HepG2 (cell line): ENCODE data around the gene ECE2. TPM values are rescaled to one million over a fixed set of nuclear protein-coding genes. Genes with fewer than 3 reads are reported as not detected.

ENCODE experiments used
- ATAC-seq: fragments of 200-7000 bp; cut with Tn5 transposase; 3 replicates; pipeline ENCODE4 v1.9.1; 2020; ENCODE audit warnings: mild to moderate bottlenecking, moderate library complexity
- BruUV-seq: library from RNA; stranded (reverse); fragments of 400-500 nt; replicated peaks from 2 replicates; lab custom pipeline; 2021; lab: Mats Ljungman, UMichigan
- CTCF ChIA-PET: fragments of 300-600 bp; formaldehyde crosslinking; extraction: SDS; loops from one replicate; lab custom pipeline; 2021; ENCODE audit warnings: low total read pairs, inconsistent platforms, low intra/inter-chr PET ratio; lab: Yijun Ruan, JAX
- POLR2A ChIA-PET: fragments of 350-600 bp; sonication (Branson Sonifier 250); formaldehyde crosslinking; loops from one replicate; lab custom pipeline; 2020; ENCODE audit warnings: antibody characterized with exemption, inconsistent platforms; lab: Yijun Ruan, JAX
- DNase-seq: peaks from one replicate; pipeline ENCODE4 v3.0.0-alpha.2; 2015; ENCODE audit warnings: low spot score
- FAIRE-seq: peaks from 3 replicates; lab custom pipeline; 2011; peaks lifted over from hg19 to GRCh38; lab: Jason Lieb, UNC
- H2AFZ ChIP-seq: one replicate; pipeline ENCODE4 v1.6.1; 2011; ENCODE audit warnings: low read length, inconsistent platforms
- H3K27ac ChIP-seq: fragments of 300-600 bp; 3 replicates; pipeline ENCODE4 v1.8.0; 2011; ENCODE audit warnings: mixed run types, mild to moderate bottlenecking, mixed read lengths, low read length, inconsistent platforms; ENCODE audit not compliant: insufficient read depth; ENCODE audit errors: extremely low read length
- H3K27me3 ChIP-seq, 2 experiments: fragments of 200-600 bp in 1 of 2; 2 replicates in 1 of 2; 3 replicates in 1 of 2; pipeline versions ENCODE4 v1.6.0 to v1.8.0; 2011; ENCODE audit warnings: low read length in 2 of 2, mild to moderate bottlenecking in 2 of 2, moderate library complexity in 2 of 2, inconsistent platforms in 1 of 2; ENCODE audit not compliant: insufficient read depth in 2 of 2, control insufficient read depth in 1 of 2
- H3K36me3 ChIP-seq, 2 experiments: fragments of 200-600 bp in 1 of 2; replicated peaks in 1 of 2; 2 replicates in 1 of 2; 3 replicates in 1 of 2; pipeline versions ENCODE4 v1.5.1 to v1.8.0; 2011; ENCODE audit warnings: low read length in 2 of 2, inconsistent platforms in 1 of 2; ENCODE audit not compliant: insufficient read depth in 2 of 2, control insufficient read depth in 1 of 2
- H3K4me1 ChIP-seq: 2 replicates; pipeline ENCODE4 v1.5.1; 2012; ENCODE audit warnings: low read length, inconsistent platforms; ENCODE audit not compliant: insufficient read depth
- H3K4me2 ChIP-seq: 2 replicates; pipeline ENCODE4 v1.6.0; 2011; ENCODE audit warnings: low read depth, low read length, inconsistent platforms
- H3K4me3 ChIP-seq, 3 experiments: fragments of 200-600 bp in 1 of 3; sonication (generic), shearing (Covaris generic) in 1 of 3; replicated peaks in 1 of 3; 2 replicates each; pipeline ENCODE4 v1.5.1; 2011 to 2016; ENCODE audit warnings: low read length in 3 of 3, inconsistent platforms in 2 of 3, low read depth in 2 of 3, mild to moderate bottlenecking in 2 of 3, control low read depth in 1 of 3, mixed read lengths in 1 of 3; ENCODE audit not compliant: insufficient read depth in 1 of 3
- H3K79me2 ChIP-seq: one replicate; pipeline ENCODE4 v1.6.1; 2011; ENCODE audit warnings: low read length, inconsistent platforms; ENCODE audit not compliant: insufficient read depth
- H3K9ac ChIP-seq: 2 replicates; pipeline ENCODE4 v1.6.0; 2011; ENCODE audit warnings: mild to moderate bottlenecking, low read depth, low read length, inconsistent platforms; ENCODE audit not compliant: insufficient read depth
- H3K9me3 ChIP-seq: 2 replicates; pipeline ENCODE4 v1.5.1; 2012; ENCODE audit warnings: mild to moderate bottlenecking, low read length
- H4K20me1 ChIP-seq: 2 replicates; pipeline ENCODE4 v1.6.0; 2011; ENCODE audit warnings: inconsistent platforms, mild to moderate bottlenecking, low read length, moderate library complexity; ENCODE audit not compliant: insufficient read depth
- DPF2 ChIP-seq: sonication (generic); formaldehyde crosslinking; IDR thresholded peaks from 2 replicates; pipeline ENCODE4 v1.4.0; 2020; ENCODE audit warnings: mild to moderate bottlenecking, low read depth, missing genetic modification reagents, borderline replicate concordance
- LCORL ChIP-seq, 2 experiments: fragments of 450-650 bp in 1 of 2; sonication (generic) in 1 of 2; formaldehyde crosslinking in 1 of 2; IDR thresholded peaks; 2 replicates each; pipeline versions ENCODE4 v1.5.0 to v1.6.1; 2017 to 2020; ENCODE audit warnings: antibody characterized with exemption in 1 of 2, missing genetic modification reagents in 1 of 2
- MED13 ChIP-seq: sonication (generic); formaldehyde crosslinking; IDR thresholded peaks from 2 replicates; pipeline ENCODE4 v1.5.0; 2020; ENCODE audit warnings: missing genetic modification reagents
- MYC ChIP-seq: sonication (generic); formaldehyde crosslinking; IDR thresholded peaks from 2 replicates; pipeline ENCODE4 v1.9.0; 2021; ENCODE audit warnings: missing genetic modification reagents, borderline replicate concordance
- NCOA2 ChIP-seq: sonication (generic); formaldehyde crosslinking; IDR thresholded peaks from 2 replicates; pipeline ENCODE4 v1.8.0; 2022; ENCODE audit warnings: inconsistent platforms
- PBX2 ChIP-seq: IDR thresholded peaks from 2 replicates; pipeline ENCODE4 v1.6.1; 2016; ENCODE audit warnings: control low read depth
- SIN3A ChIP-seq: IDR thresholded peaks from 2 replicates; pipeline ENCODE4 v1.6.1; 2011; ENCODE audit warnings: low read depth, mild to moderate bottlenecking, control low read depth, low read length, borderline replicate concordance
- SNAPC2 ChIP-seq: sonication (generic); formaldehyde crosslinking; IDR thresholded peaks from 2 replicates; pipeline ENCODE4 v1.8.1; 2022; ENCODE audit warnings: mild to moderate bottlenecking, missing genetic modification reagents
- TBX2 ChIP-seq: sonication (generic); formaldehyde crosslinking; IDR thresholded peaks from 2 replicates; pipeline ENCODE4 v1.5.0; 2020; ENCODE audit warnings: missing genetic modification reagents, mild to moderate bottlenecking, borderline replicate concordance
- THRA ChIP-seq: sonication (generic); formaldehyde crosslinking; IDR thresholded peaks from 2 replicates; pipeline ENCODE4 v1.4.0; 2020; ENCODE audit warnings: missing genetic modification reagents, borderline replicate concordance
- ZMYM4 ChIP-seq: sonication (generic); formaldehyde crosslinking; IDR thresholded peaks from 2 replicates; pipeline ENCODE4 v1.8.1; 2023; ENCODE audit warnings: mild to moderate bottlenecking, missing genetic modification reagents
- ZNF512B ChIP-seq: sonication (generic); formaldehyde crosslinking; IDR thresholded peaks from 2 replicates; pipeline ENCODE4 v1.5.1; 2020; ENCODE audit warnings: missing genetic modification reagents, mild to moderate bottlenecking, borderline replicate concordance
- ZNF564 ChIP-seq: sonication (generic); formaldehyde crosslinking; IDR thresholded peaks from 2 replicates; pipeline ENCODE4 v1.8.1; 2023; ENCODE audit warnings: mild to moderate bottlenecking, missing genetic modification reagents
- ZNF75D ChIP-seq: sonication (generic); formaldehyde crosslinking; IDR thresholded peaks from 2 replicates; pipeline ENCODE4 v1.8.1; 2023; ENCODE audit warnings: missing genetic modification reagents, mild to moderate bottlenecking, borderline replicate concordance
- ZNF782 ChIP-seq: sonication (generic); formaldehyde crosslinking; IDR thresholded peaks from 2 replicates; pipeline ENCODE4 v1.4.0; 2020; ENCODE audit warnings: missing genetic modification reagents, mild to moderate bottlenecking, borderline replicate concordance
- WGBS: methylation state at CpG from one replicate; pipeline ENCODE4 v1.1.6; 2017; ENCODE audit warnings: low lambda C conversion rate; 5-methylcytosine and 5-hydroxymethylcytosine counted together
- in situ Hi-C: cut with HindIII; loops from 2 replicates; pipeline ENCODE4 v1.10.0; 2017; ENCODE audit warnings: low pct_unique_long_range_greater_than_20kb; ENCODE audit not compliant: extremely low pct_ligation_motif_present
- intact Hi-C: fragments of 100-400 bp; cut with micrococcal nuclease; formaldehyde crosslinking; loops from one replicate; pipeline ENCODE4 v1.10.0; 2022; ENCODE audit not compliant: unreplicated experiment
- polyA plus RNA-seq, 8 experiments: library from polyadenylated mRNA; depleted of rRNA in 3 of 8; stranded (reverse) in 7 of 8; unstranded in 1 of 8; fragments of >200 nt; fragmentation: Illumina TruSeq in 4 of 8; extraction: Trizol in 4 of 8; gene quantifications; 2 replicates each; pipeline versions ENCODE4 v1.2.1 to v1.2.3, GENCODE V29; 2011 to 2016; ENCODE audit warnings: low read depth in 4 of 8, missing spikeins in 1 of 8, mixed read lengths in 1 of 8; ENCODE audit not compliant: insufficient read depth in 1 of 8
- total RNA-seq, 5 experiments: library from RNA; depleted of rRNA; stranded (reverse); fragments of >200 nt; fragmentation: Illumina TruSeq; extraction: Trizol; gene quantifications; 2 replicates each; pipeline ENCODE4 v1.2.3, GENCODE V29; 2016; ENCODE audit warnings: low read depth in 1 of 5
- TF ChIP-seq, protein P1 (sequence below): IDR thresholded peaks from 2 replicates; pipeline ENCODE4 v1.6.1; 2016; ENCODE audit warnings: low read depth, control low read depth

ECE2 gene
- total and polyA plus RNA-seq, 2 of the 13 experiments (the other 11 are each of a cell fraction or from before 2014, with no cell fraction given), result not detected

- no peak for DNase-seq
- no peak for TF ChIP-seq NCOA2 (CRISPR knock-in tag)
- 0 out of 2 replicates have a peak, but pooled peaks have one; percentile 23 for TF ChIP-seq MYC (CRISPR knock-in tag)
- no peak for TF ChIP-seq SNAPC2 (CRISPR knock-in tag)
- TF ChIP-seq ZNF75D (CRISPR knock-in tag), result no peak
- TF ChIP-seq TBX2 (CRISPR knock-in tag), result no peak
- no peak for TF ChIP-seq MED13 (CRISPR knock-in tag)
- TF ChIP-seq ZMYM4 (CRISPR knock-in tag), result no peak
- no peak for TF ChIP-seq ZNF564 (CRISPR knock-in tag)
- peak; percentile 37; the same call in 1 of the 2 replicates for TF ChIP-seq SIN3A
- no peak for TF ChIP-seq PBX2 (CRISPR knock-in tag)
- TF ChIP-seq ZNF782, result 0 out of 2 replicates have a peak, but pooled peaks have one; percentile 6
- TF ChIP-seq, protein P1, sequence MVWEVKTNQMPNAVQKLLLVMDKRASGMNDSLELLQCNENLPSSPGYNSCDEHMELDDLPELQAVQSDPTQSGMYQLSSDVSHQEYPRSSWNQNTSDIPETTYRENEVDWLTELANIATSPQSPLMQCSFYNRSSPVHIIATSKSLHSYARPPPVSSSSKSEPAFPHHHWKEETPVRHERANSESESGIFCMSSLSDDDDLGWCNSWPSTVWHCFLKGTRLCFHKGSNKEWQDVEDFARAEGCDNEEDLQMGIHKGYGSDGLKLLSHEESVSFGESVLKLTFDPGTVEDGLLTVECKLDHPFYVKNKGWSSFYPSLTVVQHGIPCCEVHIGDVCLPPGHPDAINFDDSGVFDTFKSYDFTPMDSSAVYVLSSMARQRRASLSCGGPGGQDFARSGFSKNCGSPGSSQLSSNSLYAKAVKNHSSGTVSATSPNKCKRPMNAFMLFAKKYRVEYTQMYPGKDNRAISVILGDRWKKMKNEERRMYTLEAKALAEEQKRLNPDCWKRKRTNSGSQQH (CRISPR knock-in tag), result no peak
- TF ChIP-seq ZNF512B (CRISPR knock-in tag), result no peak
- TF ChIP-seq DPF2, result no peak
- TF ChIP-seq LCORL (IDR thresholded peaks at IDR 0.05), result no peak
- peak; percentile 44; the same call in 1 of the 2 replicates for TF ChIP-seq LCORL (CRISPR knock-in tag; IDR thresholded peaks at IDR 0.05)
- TF ChIP-seq THRA (CRISPR knock-in tag), result no peak
Measured at GRCh38 chr3:184315871-184316661, 40.2 kb downstream of the ECE2 start.

More at GRCh38 chr3:184315871-184316661, 40.2 kb downstream of the ECE2 start:
- intact Hi-C loops, result no loop called here
- ChIA-PET CTCF (no interaction called here), POLR2A (interaction anchor here (0.6 to 1.9 kb wide), 11 partner anchors 8 to 1015 kb away, joined by 3 to 10 read pairs (median 4); partner anchors contain the start of gene FAM131A)
- Histone ChIP-seq H2AFZ (no peak overlapping the region), H3K9me3 (no peaks in the 10 kb centered on the region), H3K27me3 (no peaks in the 10 kb centered on the region; a peak in 1 of 5 replicates), H3K4me3 (peak overlapping the region; percentile 68 to 93 (median 86)), H3K4me1 (peaks cover 44% of the 10 kb centered on the region), H4K20me1 (peaks cover 36% of the 10 kb centered on the region), H3K36me3 (peaks cover 16 to 43% of the 10 kb centered on the region in 2 experiments), H3K9ac (peak overlapping the region; percentile 98), H3K4me2 (peak overlapping the region; percentile 94), H3K27ac (peak overlapping the region; percentile 91), H3K79me2 (peaks cover 54% of the 10 kb centered on the region)
- in situ Hi-C loops, result no loop called here
- WGBS, result 21% methylated on average over 4 of the region's 16 CpGs
- ATAC-seq (peak; percentile 29), FAIRE-seq (no peak)
- no TSS peak for BruUV-seq
